HG02885 (cell line): Measurements from ENCODE around the gene TFPI.
"Not testable (repeated sequence)": the region's sequence is repeated elsewhere in the genome, so short reads cannot be mapped to it uniquely, and the experiment has no call there.

Source experiments
- ATAC-seq: cut with Tn5 transposase; IDR thresholded peaks from one replicate; pipeline ENCODE4 v1.9.1; 2021; ENCODE audit warnings: mild to moderate bottlenecking; ENCODE audit not compliant: unreplicated experiment, poor library complexity

Gene TFPI

GRCh38 chr2:187554011-187554703, at the start of gene TFPI:
TSS of gene TFPI (minus strand) at chr2:187554435. CDS start at chr2:187503768, 50,667 bp downstream.
- peak; percentile 70 for ATAC-seq

DNA sequence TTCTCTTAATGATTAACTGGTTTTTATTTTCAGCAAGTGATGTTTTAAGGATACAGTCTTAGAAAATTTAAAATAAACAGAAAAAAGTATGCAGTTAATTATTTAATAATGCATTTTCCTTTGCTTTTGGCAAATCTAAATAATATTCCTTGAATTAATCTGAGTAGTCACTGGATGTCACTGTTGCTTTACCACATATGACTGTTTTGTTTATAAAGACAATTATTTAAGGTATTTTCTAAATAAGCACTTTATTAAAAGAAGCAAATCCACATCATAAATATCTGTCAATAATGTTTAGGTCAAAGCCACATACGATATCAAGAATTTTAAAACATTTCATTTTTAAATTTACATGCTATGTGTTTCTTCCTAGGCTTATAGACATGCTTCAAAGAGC, 40.6 kb upstream of the TFPI start:
- ATAC-seq, result no peak

DNA sequence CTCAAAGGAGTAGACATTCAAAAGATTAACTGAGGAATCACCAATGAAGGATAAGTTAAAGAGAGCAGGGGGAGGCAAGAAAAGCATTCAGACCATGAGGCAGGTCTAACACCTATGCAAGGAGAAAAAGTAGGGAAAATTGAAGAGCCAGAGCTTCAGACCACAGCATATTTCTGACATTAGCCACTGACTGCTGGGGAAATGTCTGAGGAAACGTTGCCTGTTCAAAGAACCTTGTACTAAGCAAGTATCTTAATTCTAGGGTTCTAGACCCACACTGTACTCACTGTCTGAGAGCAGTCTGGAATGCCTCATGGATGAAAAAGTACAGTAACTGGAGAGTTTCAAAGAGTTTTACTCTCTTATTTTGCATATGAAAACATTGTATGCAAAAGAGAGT, 39.5 kb upstream of the TFPI start:
- ATAC-seq, result no peak

DNA sequence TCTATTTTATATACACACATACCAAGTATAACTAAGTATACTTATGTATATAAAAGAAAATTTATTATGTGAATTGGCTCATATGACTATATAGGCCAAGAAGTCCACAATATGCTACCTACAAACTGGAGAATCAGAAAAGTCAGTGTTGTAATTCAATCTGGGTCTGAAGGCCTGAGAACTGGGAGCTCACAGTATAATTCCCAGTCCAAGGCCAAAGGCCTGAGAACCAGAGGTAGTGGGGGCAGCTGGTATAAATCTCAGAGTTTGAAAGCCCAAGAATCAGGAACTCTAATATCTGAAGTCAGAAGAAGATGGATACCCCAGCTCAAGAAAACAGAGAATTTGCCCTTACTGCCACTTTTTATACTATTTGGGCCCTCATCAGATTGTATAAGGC, 38.9 kb upstream of the TFPI start:
- ATAC-seq, result no peak

DNA sequence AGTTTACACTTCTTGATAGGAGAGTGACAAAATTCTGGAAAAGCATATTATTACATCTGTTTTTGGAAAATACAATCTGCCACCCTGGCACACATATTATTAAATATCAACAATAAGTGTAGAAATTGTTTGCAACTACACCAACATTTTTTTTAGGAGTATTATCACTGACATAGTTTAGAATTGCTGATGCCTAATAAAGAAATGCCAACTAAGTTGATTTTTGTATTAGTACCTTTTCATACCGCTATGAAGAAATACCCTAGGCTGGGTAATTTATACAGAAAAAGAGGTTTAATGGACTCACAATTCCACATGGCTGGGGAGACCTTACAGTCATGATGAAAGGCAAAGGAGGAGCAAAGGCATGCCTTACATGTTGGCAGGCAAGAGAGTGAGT, 35.9 kb upstream of the TFPI start:
- no peak for ATAC-seq

GRCh38 chr2:187586011-187586641, 31.9 kb upstream of the TFPI start:
- ATAC-seq, result peak; percentile 90

DNA sequence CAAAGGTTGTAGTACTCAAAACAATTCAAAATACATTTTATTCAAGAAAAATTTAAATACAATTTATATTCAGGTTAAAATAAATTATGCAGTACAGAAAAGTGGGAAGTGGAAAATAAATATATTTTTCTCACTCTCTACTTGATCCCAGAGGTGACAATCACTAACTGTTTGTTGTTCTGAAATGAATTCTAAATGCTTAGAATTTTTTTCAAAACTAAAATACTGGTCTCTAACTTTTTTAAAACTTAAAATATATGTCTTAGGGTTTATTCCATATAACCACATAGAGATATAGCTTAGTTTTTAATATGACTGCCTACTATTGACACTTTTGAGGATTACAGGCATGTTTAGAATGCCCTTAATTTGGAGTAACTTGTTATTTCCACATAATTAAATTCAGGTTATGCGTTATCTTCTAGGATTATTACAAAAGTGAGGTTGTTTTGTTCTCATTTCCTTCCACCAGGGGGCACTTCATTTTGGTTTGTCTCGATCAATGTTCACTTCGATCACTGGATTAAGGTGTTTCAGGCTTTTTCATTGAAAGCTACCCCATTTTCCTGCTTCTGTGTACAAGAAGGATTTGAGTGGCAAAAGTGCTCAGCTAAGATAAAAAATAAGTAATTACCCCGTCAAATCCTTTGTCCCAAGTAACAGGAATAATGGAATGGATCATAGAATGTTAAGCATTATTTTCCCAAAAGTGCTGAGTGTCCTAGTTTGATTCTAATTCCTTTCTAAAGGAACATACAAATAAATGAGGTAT, 27.1 kb upstream of the TFPI start:
- ATAC-seq, result peak; percentile 52

DNA sequence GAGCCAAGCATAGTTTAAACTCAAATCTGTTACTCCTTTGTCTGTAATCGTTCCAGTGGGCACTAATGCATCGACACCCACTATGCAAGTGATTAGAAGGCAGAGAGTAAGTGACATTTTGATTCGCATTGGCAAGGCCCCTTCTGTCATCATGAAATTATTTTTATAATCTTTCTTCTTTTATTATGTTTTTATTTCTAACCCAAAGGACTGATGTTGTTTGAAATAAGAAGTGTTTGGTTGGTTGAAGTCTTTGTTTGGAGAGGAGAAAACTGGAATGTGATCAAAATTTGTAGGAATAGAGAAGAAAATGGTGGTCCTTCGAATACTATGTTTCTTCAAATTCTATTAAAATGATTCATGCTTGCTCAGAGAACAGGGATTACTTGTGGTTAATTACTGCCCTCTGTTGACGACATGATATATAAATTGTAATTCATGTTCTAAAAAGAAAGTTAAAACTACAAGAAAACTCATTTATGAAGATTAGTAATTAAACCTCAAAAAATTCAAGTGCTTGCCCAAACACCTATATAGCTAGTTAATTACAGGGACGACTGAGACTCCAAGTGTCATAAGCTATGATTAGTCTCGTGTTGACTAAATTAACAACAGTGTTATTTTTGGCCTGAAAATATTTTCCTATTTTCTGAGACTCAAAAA, 26.4 kb upstream of the TFPI start:
- ATAC-seq, result peak; percentile 53

DNA sequence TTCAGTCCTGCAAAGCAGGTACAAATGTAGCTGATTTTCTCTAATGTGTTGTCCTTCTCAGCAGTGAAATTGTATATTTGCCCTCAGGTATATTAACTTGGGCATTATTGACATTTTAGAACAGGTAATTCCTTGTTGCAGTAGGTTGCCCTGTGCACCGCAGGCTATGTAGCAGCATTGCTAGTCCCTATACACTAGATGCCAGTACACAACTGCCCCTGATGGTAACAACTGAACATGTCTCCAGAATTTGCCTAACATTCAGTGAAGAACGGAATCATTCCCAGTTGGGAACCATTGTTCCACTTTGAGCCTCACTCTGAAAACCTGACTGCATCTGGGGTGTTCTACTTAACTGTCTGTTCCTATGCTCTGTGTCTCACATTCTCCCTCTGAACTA, 23.1 kb upstream of the TFPI start:
- ATAC-seq, result no peak

DNA sequence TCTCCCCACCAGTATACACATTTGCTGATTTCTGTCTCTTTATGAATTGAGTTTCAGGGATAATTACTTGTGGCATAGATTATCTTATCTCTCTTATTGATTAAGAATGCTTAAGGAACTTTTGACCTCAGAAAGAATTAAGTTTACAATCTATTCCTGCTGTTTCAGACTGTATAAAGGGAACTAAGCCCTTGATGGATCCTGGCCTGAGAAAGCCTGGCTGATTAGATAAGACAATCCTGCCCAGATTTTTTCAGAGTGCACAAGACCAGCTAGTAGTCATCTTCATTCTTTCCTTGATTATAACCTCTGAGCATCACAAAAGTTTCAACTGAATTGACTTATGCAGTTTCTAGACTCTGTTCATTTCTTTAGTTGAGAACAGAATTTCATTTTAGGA, 22.7 kb upstream of the TFPI start:
- ATAC-seq, result no peak

- ATAC-seq, result no peak
Observed at GRCh38 chr2:187575751-187576067, 21.5 kb upstream of the TFPI start.

DNA sequence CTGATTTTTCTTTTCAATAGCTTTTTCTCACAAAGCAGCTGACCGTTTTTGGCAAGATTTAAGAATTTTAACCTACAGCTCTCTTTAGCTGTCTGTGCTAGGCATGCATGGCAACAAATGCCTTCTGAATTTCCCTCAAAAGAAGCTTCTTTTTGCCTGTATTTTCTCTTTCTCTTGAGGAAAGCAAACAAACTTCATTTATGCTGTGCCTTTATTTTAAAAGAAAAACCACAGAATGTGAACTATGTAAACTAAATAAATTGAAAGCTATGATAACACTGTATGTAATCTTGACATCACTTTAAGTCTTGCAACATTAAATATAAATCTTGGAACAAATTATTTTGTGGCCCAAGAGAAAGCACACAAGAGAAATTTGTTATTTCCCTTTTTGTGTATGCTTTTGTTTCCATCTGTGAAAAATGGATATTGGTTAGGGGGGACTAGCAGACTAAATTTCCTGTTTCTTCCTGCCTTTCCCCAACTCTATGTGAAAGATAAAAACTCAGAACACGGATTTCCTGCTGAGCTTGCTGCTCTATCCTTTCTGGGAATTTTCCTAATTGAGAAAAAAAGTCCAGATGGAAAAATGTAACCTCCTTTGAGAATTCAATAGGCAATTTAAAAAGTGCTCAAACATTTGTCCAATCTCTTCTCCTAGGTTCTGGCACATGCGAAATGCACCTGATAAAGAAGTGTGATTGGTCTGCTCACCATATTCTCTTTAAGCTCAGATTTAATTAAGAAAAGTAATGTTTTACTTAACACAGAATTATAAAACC, 20.9 kb upstream of the TFPI start:
- ATAC-seq, result no peak

DNA sequence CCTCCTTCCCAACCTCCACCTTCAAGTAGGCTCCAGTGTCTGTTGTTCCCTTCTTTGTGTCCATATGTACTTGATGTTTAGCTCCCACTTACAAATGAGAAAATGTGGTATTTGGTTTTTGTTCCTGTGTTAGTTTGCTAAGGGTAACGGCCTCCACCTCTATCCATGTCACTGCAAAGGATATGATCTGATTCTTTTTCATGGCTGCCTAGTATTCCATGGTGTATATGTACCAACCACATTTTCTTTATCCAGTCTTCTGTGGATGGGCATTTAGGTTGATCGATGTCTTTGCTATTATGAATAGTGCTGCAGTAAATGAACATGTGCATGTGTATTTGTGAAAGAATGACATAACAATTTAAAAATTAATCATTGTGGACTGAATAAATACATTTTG, 19.5 kb upstream of the TFPI start:
- no peak for ATAC-seq

DNA sequence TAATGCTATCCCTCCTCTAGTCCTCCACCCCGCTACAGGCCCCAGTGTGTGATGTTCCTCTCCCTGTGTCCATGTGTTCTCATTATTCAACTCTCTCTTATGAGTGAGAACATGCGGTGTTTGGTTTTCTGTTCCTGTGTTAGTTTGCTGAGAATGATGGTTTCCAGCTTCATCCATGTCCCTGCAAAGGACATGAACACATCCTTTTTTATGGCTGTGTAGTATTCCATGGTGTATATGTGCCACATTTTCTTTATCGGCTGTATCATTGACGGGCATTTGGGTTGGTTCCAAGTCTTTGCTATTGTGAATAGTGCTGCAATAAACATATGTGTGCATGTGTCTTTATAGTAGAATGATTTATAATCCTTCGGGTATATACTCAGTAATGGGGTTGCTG, 17.8 kb upstream of the TFPI start:
- ATAC-seq, result not testable (repeated sequence)

- ATAC-seq, result no peak
Observed at GRCh38 chr2:187569571-187569970, 15.3 kb upstream of the TFPI start.

DNA sequence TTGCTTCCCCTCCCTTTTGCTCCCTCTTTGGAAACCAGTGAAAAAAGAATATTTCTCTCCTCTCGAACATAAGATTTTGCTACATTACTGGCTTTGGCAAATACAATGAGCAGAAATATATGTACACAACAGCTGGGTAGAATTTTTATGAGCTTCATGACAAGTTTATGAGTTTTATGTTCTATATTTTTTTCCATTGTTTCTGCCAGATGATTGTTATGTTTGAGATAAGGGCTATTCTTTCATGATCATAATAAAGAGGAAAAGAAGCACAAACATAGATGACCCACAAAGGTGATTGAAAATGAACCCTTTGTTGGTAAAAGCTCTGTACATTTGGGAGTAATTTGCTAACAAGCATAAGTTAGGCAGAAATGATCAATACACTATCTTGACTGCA, 14.8 kb upstream of the TFPI start:
- no peak for ATAC-seq

DNA sequence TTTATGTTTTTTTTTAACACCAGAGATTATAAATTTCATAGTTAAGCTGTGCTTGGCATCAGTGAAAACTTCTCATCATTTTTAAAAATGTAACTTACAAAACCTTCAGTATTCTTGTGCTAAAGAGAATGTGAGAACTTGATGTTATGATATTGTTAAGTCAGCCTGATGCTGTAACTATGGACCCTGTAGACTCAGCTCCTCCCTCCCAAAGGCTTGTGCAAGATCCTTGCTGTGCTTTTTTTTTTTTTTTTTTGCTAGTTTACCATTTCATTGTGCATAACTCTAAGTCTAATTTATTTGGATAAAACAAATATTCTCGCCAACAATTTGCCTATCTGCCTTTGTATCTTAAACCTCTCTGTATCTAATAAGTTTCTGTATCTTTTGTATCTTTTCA, 12.9 kb upstream of the TFPI start:
- ATAC-seq, result no peak

- ATAC-seq, result no peak
Observed at GRCh38 chr2:187566712-187567111, 12.5 kb upstream of the TFPI start.

DNA sequence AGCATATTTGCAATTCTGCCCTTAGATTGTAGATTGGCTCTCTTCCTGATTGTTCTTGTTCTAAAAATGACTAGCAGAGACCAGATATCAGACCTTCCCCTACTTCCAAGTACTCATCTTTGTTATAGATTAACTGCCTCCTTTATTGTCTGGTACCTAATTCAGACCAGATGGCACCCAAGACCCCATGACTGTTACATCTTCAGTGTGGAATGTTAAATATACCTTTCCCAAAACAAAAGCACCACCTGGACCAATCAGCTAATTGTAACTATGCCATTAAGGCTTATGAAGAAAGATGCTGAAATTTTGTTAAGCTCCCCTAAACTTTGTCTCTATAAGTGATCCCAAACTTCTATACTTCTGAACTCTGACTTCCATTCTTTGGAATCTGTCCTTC, 12.0 kb upstream of the TFPI start:
- ATAC-seq, result no peak

DNA sequence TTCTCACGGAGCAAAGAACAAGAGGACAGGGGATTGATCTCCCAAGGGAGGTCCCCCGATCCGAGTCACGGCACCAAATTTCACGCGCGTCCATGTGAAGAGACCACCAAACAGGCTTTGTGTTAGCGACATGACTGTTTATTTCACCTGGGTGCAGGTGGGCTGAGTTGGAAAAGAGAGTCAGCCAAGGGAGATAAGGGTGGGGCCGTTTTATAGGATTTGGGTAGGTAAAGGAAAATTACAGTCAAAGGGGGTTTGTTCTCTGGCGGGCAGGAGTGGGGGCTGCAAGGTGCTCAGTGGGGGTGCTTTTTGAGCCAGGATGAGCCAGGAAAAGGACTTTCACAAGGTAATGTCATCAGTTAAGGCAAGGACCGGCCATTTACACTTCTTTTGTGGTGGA, 11.4 kb upstream of the TFPI start:
- not testable (repeated sequence) for ATAC-seq
